HEK293 (cell line): ENCODE data around the gene LMAN1L.

Experiments
- BCL11B ChIP-seq: fragments of 450-650 bp; formaldehyde crosslinking; IDR thresholded peaks from 2 replicates; pipeline ENCODE4 v1.5.1; 2016; ENCODE audit warnings: low read depth, missing biosample characterization, missing genetic modification characterization
- GFI1B ChIP-seq: fragments of 450-650 bp; formaldehyde crosslinking; IDR thresholded peaks from 2 replicates; pipeline ENCODE4 v1.5.1; 2016; ENCODE audit warnings: missing biosample characterization, missing genetic modification characterization
- GLI2 ChIP-seq: fragments of 450-650 bp; formaldehyde crosslinking; IDR thresholded peaks from 2 replicates; pipeline ENCODE4; 2017; ENCODE audit warnings: missing biosample characterization, missing genetic modification characterization, low read depth, borderline replicate concordance
- HOXD13 ChIP-seq: sonication (generic); formaldehyde crosslinking; IDR thresholded peaks from 2 replicates; pipeline ENCODE4 v1.8.0; 2022; ENCODE audit warnings: missing genetic modification reagents, borderline replicate concordance
- KLF1 ChIP-seq: fragments of 450-650 bp; formaldehyde crosslinking; IDR thresholded peaks from 2 replicates; pipeline ENCODE4 v1.5.1; 2016; ENCODE audit warnings: missing biosample characterization, missing genetic modification characterization
- MEIS1 ChIP-seq: sonication (generic); formaldehyde crosslinking; IDR thresholded peaks from 2 replicates; pipeline ENCODE4 v1.8.1; 2022; ENCODE audit warnings: missing genetic modification reagents, mild to moderate bottlenecking, borderline replicate concordance
- SP2 ChIP-seq: fragments of 450-650 bp; formaldehyde crosslinking; IDR thresholded peaks from 2 replicates; pipeline ENCODE4 v1.5.1; 2016; ENCODE audit warnings: missing biosample characterization, missing genetic modification characterization
- ZNF121 ChIP-seq: fragments of 450-650 bp; formaldehyde crosslinking; IDR thresholded peaks from 2 replicates; pipeline ENCODE4 v1.5.1; 2016; ENCODE audit warnings: missing biosample characterization, missing genetic modification characterization
- ZNF140 ChIP-seq: fragments of 450-650 bp; formaldehyde crosslinking; IDR thresholded peaks from 2 replicates; pipeline ENCODE4 v1.5.1; 2016; ENCODE audit warnings: missing biosample characterization, missing genetic modification characterization
- ZNF23 ChIP-seq: fragments of 450-650 bp; formaldehyde crosslinking; IDR thresholded peaks from 2 replicates; pipeline ENCODE4 v1.5.1; 2016; ENCODE audit warnings: missing biosample characterization, missing genetic modification characterization, borderline replicate concordance
- ZNF239 ChIP-seq: fragments of 450-650 bp; formaldehyde crosslinking; IDR thresholded peaks from 2 replicates; pipeline ENCODE4 v1.5.1; 2016; ENCODE audit warnings: missing biosample characterization, missing genetic modification characterization
- ZNF248 ChIP-seq: fragments of 450-650 bp; formaldehyde crosslinking; IDR thresholded peaks from 2 replicates; pipeline ENCODE4 v1.5.1; 2017; ENCODE audit warnings: missing biosample characterization, missing genetic modification characterization
- ZNF341 ChIP-seq: fragments of 450-650 bp; formaldehyde crosslinking; IDR thresholded peaks from 2 replicates; pipeline ENCODE4; 2016; ENCODE audit warnings: low read depth, missing biosample characterization, missing genetic modification characterization
- ZNF37A ChIP-seq: fragments of 450-650 bp; IDR thresholded peaks from 2 replicates; pipeline ENCODE4 v1.5.1; 2018; ENCODE audit warnings: missing biosample characterization, missing genetic modification characterization
- ZNF426 ChIP-seq: fragments of 450-650 bp; formaldehyde crosslinking; IDR thresholded peaks from 2 replicates; pipeline ENCODE4 v1.5.1; 2017; ENCODE audit warnings: missing biosample characterization, missing genetic modification characterization, mild to moderate bottlenecking, inconsistent platforms, moderate library complexity
- ZNF48 ChIP-seq: fragments of 450-650 bp; formaldehyde crosslinking; IDR thresholded peaks from 2 replicates; pipeline ENCODE4 v1.5.1; 2016; ENCODE audit warnings: missing biosample characterization, missing genetic modification characterization
- ZNF548 ChIP-seq: fragments of 450-650 bp; formaldehyde crosslinking; IDR thresholded peaks from 2 replicates; pipeline ENCODE4 v1.5.1; 2016; ENCODE audit warnings: missing biosample characterization, missing genetic modification characterization
- ZNF549 ChIP-seq: fragments of 450-650 bp; IDR thresholded peaks from 2 replicates; pipeline ENCODE4 v1.5.1; 2018; ENCODE audit warnings: missing biosample characterization, missing genetic modification characterization, mild to moderate bottlenecking, inconsistent platforms, moderate library complexity
- ZNF560 ChIP-seq: fragments of 450-650 bp; formaldehyde crosslinking; IDR thresholded peaks from 2 replicates; pipeline ENCODE4 v1.5.1; 2017; ENCODE audit warnings: missing biosample characterization, missing genetic modification characterization, borderline replicate concordance
- ZNF585B ChIP-seq: fragments of 450-650 bp; formaldehyde crosslinking; IDR thresholded peaks from 2 replicates; pipeline ENCODE4 v1.5.1; 2016; ENCODE audit warnings: missing biosample characterization, missing genetic modification characterization
- ZNF624 ChIP-seq: fragments of 450-650 bp; formaldehyde crosslinking; IDR thresholded peaks from 2 replicates; pipeline ENCODE4 v1.5.1; 2017; ENCODE audit warnings: missing biosample characterization, missing genetic modification characterization
- ZNF76 ChIP-seq: fragments of 450-650 bp; formaldehyde crosslinking; IDR thresholded peaks from 2 replicates; pipeline ENCODE4; 2016; ENCODE audit warnings: low read depth, missing biosample characterization, missing genetic modification characterization, borderline replicate concordance
- ZNF791 ChIP-seq: fragments of 450-650 bp; formaldehyde crosslinking; IDR thresholded peaks from 2 replicates; pipeline ENCODE4 v1.5.1; 2016; ENCODE audit warnings: missing biosample characterization, missing genetic modification characterization
- ZSCAN23 ChIP-seq: fragments of 450-650 bp; formaldehyde crosslinking; IDR thresholded peaks from 2 replicates; pipeline ENCODE4 v1.5.1; 2016; ENCODE audit warnings: missing biosample characterization, missing genetic modification characterization
- TF ChIP-seq, protein P1 (sequence below): fragments of 450-650 bp; formaldehyde crosslinking; IDR thresholded peaks from 2 replicates; pipeline ENCODE4 v1.5.1; 2016; ENCODE audit warnings: missing biosample characterization, missing genetic modification characterization, low read depth
- TF ChIP-seq, protein P2 (sequence below): fragments of 450-650 bp; formaldehyde crosslinking; IDR thresholded peaks from 2 replicates; pipeline ENCODE4 v1.5.1; 2016; ENCODE audit warnings: missing biosample characterization, missing genetic modification characterization
- TF ChIP-seq, protein P3 (sequence below): IDR thresholded peaks from 2 replicates; pipeline ENCODE4 v1.6.1; 2011; ENCODE audit warnings: mild to moderate bottlenecking, low read depth, low read length, borderline replicate concordance
- TF ChIP-seq, protein P4 (sequence below): fragments of 450-650 bp; formaldehyde crosslinking; IDR thresholded peaks from 2 replicates; pipeline ENCODE4 v1.5.1; 2016; ENCODE audit warnings: missing biosample characterization, missing genetic modification characterization
- TF ChIP-seq, protein P5 (sequence below): fragments of 450-650 bp; formaldehyde crosslinking; IDR thresholded peaks from 2 replicates; pipeline ENCODE4 v1.5.1; 2016; ENCODE audit warnings: missing biosample characterization, missing genetic modification characterization
- TF ChIP-seq, protein P6 (sequence below): fragments of 450-650 bp; formaldehyde crosslinking; IDR thresholded peaks from 2 replicates; pipeline ENCODE4 v1.5.1; 2016; ENCODE audit warnings: missing biosample characterization, missing genetic modification characterization

LMAN1L gene

DNA sequence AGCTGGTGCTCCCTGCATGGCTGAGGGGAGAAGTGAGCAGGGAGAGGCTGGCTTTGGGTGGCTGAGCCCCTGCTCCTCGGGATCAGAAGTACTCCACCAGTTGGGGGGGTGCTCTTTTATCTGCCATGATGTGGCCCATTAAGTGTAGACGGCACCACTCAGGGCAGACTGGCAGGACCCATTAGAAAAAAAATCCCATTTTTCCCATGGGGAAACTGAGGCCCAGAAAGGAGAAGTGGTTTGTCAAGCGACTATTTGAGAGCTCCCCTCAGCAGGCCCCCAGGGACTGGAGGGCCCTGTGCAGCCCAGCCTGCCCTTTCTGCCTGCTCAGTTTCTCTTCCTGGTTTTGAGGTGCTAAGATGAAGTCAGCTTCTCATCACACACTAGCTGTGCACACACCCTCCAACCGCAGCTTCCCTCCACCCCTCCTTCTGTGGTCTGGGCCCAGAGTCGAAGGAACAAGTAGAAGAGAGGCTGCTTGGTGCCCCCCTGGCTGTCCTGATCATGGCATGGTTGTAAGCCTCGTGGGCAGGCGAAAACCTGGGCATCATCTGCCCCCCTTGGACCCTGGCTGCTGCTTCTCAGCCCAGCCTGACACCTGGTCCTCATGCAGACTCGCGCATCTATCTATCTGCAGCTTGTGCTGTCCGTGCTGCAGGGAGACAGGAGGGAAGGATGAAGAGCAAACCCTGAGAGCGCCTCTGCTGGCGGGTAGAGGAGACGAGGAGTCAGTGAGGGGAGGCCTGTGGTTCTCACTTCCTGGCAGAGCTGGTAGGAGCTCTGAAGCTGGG lies 25.2 kb upstream of the LMAN1L start (continued):
- TF ChIP-seq, protein P1, sequence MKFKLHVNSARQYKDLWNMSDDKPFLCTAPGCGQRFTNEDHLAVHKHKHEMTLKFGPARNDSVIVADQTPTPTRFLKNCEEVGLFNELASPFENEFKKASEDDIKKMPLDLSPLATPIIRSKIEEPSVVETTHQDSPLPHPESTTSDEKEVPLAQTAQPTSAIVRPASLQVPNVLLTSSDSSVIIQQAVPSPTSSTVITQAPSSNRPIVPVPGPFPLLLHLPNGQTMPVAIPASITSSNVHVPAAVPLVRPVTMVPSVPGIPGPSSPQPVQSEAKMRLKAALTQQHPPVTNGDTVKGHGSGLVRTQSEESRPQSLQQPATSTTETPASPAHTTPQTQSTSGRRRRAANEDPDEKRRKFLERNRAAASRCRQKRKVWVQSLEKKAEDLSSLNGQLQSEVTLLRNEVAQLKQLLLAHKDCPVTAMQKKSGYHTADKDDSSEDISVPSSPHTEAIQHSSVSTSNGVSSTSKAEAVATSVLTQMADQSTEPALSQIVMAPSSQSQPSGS = no peak
- 0 out of 2 replicates have a peak, but pooled peaks have one; percentile 25 for TF ChIP-seq KLF1 (tag by site-specific recombination)
- TF ChIP-seq SP2 (tag by site-specific recombination) = peak; percentile 43
- TF ChIP-seq BCL11B (tag by site-specific recombination) = no peak
- TF ChIP-seq, protein P2, sequence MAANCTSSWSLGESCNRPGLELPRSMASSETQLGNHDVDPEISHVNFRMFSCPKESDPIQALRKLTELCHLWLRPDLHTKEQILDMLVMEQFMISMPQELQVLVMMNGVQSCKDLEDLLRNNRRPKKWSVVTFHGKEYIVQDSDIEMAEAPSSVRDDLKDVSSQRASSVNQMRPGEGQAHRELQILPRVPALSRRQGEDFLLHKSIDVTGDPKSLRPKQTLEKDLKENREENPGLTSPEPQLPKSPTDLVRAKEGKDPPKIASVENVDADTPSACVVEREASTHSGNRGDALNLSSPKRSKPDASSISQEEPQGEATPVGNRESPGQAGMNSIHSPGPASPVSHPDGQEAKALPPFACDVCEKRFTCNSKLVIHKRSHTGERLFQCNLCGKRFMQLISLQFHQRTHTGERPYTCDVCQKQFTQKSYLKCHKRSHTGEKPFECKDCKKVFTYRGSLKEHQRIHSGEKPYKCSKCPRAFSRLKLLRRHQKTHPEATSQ (tag by site-specific recombination) = no peak
- TF ChIP-seq ZNF560 (tag by site-specific recombination) = no peak
- TF ChIP-seq ZNF624 (tag by site-specific recombination) = no peak
- TF ChIP-seq ZNF426 = no peak
- TF ChIP-seq, protein P3, sequence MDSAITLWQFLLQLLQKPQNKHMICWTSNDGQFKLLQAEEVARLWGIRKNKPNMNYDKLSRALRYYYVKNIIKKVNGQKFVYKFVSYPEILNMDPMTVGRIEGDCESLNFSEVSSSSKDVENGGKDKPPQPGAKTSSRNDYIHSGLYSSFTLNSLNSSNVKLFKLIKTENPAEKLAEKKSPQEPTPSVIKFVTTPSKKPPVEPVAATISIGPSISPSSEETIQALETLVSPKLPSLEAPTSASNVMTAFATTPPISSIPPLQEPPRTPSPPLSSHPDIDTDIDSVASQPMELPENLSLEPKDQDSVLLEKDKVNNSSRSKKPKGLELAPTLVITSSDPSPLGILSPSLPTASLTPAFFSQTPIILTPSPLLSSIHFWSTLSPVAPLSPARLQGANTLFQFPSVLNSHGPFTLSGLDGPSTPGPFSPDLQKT = no peak
- TF ChIP-seq ZNF791 (tag by site-specific recombination) = no peak
- no peak for TF ChIP-seq ZNF121
- TF ChIP-seq ZNF23 (tag by site-specific recombination) = no peak
- TF ChIP-seq ZNF239 = no peak
- TF ChIP-seq, protein P4, sequence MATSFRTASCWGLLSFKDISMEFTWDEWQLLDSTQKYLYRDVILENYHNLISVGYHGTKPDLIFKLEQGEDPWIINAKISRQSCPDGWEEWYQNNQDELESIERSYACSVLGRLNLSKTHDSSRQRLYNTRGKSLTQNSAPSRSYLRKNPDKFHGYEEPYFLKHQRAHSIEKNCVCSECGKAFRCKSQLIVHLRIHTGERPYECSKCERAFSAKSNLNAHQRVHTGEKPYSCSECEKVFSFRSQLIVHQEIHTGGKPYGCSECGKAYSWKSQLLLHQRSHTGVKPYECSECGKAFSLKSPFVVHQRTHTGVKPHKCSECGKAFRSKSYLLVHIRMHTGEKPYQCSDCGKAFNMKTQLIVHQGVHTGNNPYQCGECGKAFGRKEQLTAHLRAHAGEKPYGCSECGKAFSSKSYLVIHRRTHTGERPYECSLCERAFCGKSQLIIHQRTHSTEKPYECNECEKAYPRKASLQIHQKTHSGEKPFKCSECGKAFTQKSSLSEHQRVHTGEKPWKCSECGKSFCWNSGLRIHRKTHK (tag by site-specific recombination) = no peak
- TF ChIP-seq ZNF140 = no peak
- no peak for TF ChIP-seq ZNF585B (tag by site-specific recombination)
- TF ChIP-seq, protein P5, sequence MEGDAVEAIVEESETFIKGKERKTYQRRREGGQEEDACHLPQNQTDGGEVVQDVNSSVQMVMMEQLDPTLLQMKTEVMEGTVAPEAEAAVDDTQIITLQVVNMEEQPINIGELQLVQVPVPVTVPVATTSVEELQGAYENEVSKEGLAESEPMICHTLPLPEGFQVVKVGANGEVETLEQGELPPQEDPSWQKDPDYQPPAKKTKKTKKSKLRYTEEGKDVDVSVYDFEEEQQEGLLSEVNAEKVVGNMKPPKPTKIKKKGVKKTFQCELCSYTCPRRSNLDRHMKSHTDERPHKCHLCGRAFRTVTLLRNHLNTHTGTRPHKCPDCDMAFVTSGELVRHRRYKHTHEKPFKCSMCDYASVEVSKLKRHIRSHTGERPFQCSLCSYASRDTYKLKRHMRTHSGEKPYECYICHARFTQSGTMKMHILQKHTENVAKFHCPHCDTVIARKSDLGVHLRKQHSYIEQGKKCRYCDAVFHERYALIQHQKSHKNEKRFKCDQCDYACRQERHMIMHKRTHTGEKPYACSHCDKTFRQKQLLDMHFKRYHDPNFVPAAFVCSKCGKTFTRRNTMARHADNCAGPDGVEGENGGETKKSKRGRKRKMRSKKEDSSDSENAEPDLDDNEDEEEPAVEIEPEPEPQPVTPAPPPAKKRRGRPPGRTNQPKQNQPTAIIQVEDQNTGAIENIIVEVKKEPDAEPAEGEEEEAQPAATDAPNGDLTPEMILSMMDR (tag by site-specific recombination) = peak; percentile 89
- TF ChIP-seq ZNF48 (tag by site-specific recombination) = no peak
- TF ChIP-seq, protein P6, sequence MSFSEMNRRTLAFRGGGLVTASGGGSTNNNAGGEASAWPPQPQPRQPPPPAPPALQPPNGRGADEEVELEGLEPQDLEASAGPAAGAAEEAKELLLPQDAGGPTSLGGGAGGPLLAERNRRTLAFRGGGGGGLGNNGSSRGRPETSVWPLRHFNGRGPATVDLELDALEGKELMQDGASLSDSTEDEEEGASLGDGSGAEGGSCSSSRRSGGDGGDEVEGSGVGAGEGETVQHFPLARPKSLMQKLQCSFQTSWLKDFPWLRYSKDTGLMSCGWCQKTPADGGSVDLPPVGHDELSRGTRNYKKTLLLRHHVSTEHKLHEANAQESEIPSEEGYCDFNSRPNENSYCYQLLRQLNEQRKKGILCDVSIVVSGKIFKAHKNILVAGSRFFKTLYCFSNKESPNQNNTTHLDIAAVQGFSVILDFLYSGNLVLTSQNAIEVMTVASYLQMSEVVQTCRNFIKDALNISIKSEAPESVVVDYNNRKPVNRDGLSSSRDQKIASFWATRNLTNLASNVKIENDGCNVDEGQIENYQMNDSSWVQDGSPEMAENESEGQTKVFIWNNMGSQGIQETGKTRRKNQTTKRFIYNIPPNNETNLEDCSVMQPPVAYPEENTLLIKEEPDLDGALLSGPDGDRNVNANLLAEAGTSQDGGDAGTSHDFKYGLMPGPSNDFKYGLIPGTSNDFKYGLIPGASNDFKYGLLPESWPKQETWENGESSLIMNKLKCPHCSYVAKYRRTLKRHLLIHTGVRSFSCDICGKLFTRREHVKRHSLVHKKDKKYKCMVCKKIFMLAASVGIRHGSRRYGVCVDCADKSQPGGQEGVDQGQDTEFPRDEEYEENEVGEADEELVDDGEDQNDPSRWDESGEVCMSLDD (tag by site-specific recombination) = 0 out of 2 replicates have a peak, but pooled peaks have one; percentile 50
- TF ChIP-seq GFI1B (tag by site-specific recombination) = no peak
- no peak for TF ChIP-seq GLI2 (tag by site-specific recombination)
- no peak for TF ChIP-seq ZNF549 (tag by site-specific recombination)
- no peak for TF ChIP-seq ZNF248
- TF ChIP-seq HOXD13 (CRISPR knock-in tag) = no peak
- TF ChIP-seq ZSCAN23 (tag by site-specific recombination) = no peak
- peak; percentile 96 for TF ChIP-seq ZNF341 (tag by site-specific recombination)
- no peak for TF ChIP-seq ZNF548
- 0 out of 2 replicates have a peak, but pooled peaks have one; percentile 15 for TF ChIP-seq ZNF76
- TF ChIP-seq ZNF37A (tag by site-specific recombination) = no peak
- no peak for TF ChIP-seq MEIS1 (CRISPR knock-in tag)
